HG03045 (cell line): Measurements from ENCODE around the gene OPA1.

ENCODE experiments used
- ATAC-seq: cut with Tn5 transposase; IDR thresholded peaks from one replicate; pipeline ENCODE4 v1.9.1; 2021; ENCODE audit warnings: mild to moderate bottlenecking, moderate library complexity; ENCODE audit not compliant: unreplicated experiment

The OPA1 gene

DNA sequence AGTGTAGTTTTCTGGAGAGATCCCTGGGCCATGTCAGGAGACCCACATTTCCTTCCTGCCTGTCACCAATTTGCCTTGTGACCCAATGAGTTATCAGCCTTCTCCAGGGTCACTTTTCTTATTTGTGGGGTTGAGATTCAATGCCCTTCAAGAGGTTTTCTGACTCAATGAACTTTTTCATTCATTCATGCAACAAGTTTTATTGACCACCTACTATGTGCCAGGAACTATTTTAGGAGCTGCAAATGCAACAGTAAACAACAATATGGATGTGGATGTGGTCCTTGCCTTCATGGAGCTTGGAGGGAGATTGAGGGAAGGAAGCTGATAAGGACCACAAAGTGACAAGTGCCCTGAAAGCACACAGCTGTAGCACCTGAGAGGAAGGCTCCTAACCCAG lies 142.8 kb downstream of the OPA1 start:
- no peak for ATAC-seq

DNA sequence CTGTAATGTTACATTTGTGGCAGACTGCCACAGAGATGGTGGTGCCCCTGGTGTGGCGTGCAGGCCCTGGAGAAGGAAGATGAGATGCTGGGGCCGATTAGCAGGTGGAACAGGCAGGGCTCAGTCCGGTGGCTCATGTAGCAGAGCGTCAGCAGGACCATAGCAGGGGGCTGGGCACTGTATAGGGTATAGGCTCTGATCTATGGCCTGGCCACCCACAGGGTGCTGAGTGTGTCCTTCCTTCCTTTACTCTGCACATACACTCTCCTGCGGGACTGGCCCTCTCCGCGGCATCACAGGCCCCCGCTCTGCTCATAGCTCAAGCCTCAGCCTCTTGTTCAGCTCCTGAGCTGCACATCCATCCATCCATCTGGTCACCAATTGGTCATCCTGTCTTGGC lies 143.6 kb downstream of the OPA1 start:
- ATAC-seq: no peak

DNA sequence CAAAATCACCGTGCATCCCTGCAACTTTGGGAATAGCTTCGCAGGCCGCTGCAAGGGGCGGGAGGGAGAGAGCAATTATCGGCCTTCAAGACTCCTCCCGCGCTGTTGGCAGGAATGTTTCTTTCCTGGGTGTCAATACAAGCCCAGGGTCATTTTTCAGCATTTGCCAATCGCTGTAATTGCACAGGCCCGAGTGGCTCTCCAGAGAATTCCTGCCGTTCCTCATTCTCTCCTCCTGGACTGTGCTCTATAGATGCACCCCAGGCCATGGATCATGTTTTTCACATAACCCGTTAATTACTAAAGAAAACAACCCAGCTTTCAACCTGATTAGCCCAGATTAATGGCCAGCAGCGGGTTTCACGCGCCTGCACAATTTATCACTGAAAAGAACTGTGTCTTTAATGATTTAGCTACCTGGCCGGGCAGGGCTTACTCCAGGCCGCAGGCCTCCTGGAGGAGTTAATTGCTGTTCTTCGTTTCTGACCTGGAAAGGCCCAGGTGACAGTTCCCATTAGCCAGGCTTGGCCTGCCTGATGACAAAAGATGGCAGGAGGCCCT lies 144.3 kb downstream of the OPA1 start:
- no peak for ATAC-seq

DNA sequence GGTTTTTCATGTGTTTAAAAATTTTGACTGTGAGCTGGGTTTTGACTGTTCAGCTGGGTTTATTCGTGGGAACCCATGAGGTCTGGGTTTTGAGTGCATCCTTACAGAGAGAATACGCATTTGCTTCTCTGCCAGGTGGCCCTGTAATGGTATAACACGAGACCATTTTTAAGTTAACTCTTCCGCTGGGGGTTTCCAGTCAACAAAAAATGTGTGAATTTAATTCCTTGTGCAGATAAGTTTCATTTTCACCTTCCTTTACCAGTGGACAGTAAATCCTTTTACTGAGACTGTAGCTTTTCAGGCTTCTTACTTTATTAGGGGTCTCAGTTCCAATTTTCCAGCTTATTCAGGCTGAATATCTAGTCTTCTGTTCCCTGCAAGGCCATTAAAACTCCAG lies 149.6 kb downstream of the OPA1 start:
- ATAC-seq: no peak

GRCh38 chr3:193743702-193744047 lies 150.7 kb downstream of the OPA1 start:
- no peak for ATAC-seq

- ATAC-seq: no peak
Measured at GRCh38 chr3:193744048-193744821, 151.2 kb downstream of the OPA1 start.

DNA sequence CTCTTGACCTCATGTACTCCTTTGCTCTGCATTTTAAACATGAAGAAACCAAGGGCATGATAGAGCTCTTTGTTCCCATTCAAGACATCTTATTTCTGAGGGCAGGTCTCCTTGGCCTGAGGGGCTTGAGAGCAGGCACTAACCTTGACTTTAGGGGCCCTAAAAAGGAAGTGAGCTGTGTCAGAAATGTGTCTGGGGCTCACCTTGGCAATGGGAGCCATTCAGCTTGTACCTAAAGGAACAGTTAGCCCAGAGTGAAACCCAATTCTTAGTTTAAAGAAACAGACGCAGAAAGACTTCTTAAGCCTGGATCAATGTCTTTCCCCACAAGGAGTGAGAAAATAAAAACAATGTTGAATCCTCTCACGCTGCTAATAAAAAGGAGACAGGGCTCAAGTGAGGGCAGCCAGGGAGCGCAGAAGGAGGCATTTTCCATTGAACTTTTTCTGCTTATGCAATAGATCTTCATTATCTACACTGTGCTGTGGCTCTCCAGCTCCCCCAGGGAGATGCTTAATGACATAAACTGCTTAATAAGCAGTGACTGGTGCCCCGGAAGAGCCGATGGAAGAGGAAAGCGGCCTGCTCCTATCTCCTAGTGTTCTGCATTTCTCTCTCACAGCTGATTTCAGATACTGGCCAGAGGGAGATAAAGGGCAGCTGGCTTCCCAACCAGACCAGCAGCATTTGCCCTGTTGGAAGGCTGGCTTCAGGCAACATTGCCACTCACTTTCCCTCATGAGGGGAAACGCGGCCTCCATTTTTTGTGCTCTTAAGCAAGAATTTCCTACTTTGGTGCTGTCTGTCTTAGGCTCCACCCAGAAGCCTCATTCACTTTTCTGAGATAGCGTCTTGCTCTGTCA lies 152.0 kb downstream of the OPA1 start:
- ATAC-seq: no peak

- no peak for ATAC-seq
Measured at GRCh38 chr3:193746832-193747231, 153.8 kb downstream of the OPA1 start.
